OCI-LY1 (cell line): Measurements from ENCODE around the gene UGT1A5.

Experiments
- CTCF ChIP-seq: fragments of 200-600 bp; sonication (generic), shearing (Covaris generic); IDR thresholded peaks from 2 replicates; pipeline ENCODE4 v1.5.1; 2017; ENCODE audit warnings: mild to moderate bottlenecking, antibody characterized with exemption, low read length, moderate library complexity, mixed read lengths
- EZH2 ChIP-seq: fragments of 200-600 bp; sonication (generic), shearing (Covaris generic); IDR thresholded peaks from 2 replicates; pipeline ENCODE4 v1.8.0; 2017; ENCODE audit warnings: borderline replicate concordance, mixed run types, mild to moderate bottlenecking, antibody characterized with exemption, low read length, moderate library complexity, mixed read lengths

GRCh38 chr2:233768076-233768475, 55.4 kb downstream of the UGT1A5 start:
- TF ChIP-seq CTCF (no peak), EZH2 (no peak)
